ENCODE measurements around the gene KRCC1.

DNA sequence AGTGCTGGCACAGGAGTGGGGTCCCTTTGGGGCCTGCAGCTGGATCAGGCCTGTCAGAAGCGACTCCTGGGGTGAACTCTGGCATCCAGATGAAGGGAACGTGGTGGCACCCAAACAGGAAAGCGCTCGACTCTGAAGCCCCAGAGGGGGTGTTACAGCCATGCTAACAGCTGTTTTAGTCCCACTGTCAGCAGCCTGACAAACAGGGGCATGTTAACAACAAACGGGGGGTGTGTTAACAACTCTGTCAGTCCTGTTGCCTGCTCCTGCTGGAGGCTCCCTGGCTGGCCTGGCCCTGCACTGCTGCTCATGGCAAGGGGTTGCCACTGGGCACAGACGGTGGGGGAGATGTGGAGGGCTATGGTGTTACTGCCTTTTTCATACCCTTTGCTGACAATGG is 36.7 kb downstream of the KRCC1 start:
- TF ChIP-seq, protein P1, sequence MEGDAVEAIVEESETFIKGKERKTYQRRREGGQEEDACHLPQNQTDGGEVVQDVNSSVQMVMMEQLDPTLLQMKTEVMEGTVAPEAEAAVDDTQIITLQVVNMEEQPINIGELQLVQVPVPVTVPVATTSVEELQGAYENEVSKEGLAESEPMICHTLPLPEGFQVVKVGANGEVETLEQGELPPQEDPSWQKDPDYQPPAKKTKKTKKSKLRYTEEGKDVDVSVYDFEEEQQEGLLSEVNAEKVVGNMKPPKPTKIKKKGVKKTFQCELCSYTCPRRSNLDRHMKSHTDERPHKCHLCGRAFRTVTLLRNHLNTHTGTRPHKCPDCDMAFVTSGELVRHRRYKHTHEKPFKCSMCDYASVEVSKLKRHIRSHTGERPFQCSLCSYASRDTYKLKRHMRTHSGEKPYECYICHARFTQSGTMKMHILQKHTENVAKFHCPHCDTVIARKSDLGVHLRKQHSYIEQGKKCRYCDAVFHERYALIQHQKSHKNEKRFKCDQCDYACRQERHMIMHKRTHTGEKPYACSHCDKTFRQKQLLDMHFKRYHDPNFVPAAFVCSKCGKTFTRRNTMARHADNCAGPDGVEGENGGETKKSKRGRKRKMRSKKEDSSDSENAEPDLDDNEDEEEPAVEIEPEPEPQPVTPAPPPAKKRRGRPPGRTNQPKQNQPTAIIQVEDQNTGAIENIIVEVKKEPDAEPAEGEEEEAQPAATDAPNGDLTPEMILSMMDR (IDR thresholded peaks at IDR 0.05; ENCODE audit: low read depth, low read length, poor library complexity, severe bottlenecking): no peak
- TF ChIP-seq EZH2phosphoT487 (IDR thresholded peaks at IDR 0.05; ENCODE audit: borderline replicate concordance, low read length): no peak
